ENCODE data around the gene LENG8.

DNA sequence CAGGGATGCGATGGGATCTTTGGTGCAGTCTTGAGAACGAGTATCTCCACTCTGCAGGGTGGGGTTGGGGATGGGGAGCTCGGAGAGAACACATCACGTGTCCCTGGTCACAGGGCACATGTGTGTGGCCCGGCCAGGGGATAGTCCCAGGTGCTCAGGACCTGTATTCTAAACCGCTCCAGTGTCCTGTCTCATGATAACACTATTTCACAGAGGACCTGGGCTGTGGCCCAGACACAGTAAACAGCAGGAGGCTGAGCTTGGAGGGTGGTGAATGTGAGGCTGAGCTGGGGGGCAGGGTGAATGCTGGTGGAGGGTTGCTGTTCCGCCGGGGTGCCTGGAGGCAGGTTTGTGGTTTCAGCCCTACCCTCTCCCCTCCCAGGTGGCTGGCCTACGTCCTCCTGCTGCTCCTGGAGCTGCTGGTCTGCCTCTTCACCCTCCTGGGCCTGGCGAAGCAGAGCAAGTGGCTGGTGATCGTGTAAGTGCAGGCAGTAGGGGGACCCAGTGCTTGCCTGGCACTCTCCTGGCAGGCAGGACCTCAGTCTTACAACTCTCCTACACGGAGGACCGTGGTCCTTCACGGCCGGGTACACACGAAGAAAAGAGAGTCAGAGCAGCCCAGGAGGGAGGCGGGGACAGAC lies 22.6 kb upstream of the LENG8 start:
- TF ChIP-seq CTCF (conservative IDR thresholded peaks at IDR 0.05; ENCODE audit: low read length): no peak
- TF ChIP-seq EZH2phosphoT487 (IDR thresholded peaks at IDR 0.05; ENCODE audit: borderline replicate concordance, low read depth, low read length): no peak

All from OCI-LY7 (cell line).